GM19099 (cell line): ENCODE data around the gene FOXO3.

Source experiments
- POLR2A ChIP-seq: IDR thresholded peaks from 3 replicates; pipeline ENCODE4 v1.6.1; 2011; ENCODE audit warnings: low read depth; ENCODE audit not compliant: insufficient read length; ENCODE audit errors: extremely low read depth

FOXO3 gene

GRCh38 chr6:108560463-108561308 is at the start of gene FOXO3:
Gene FOXO3 (plus strand): TSS chr6:108560917. CDS start chr6:108561209, 292 bp downstream.
- TF ChIP-seq POLR2A, result peak; percentile 79

GRCh38 chr6:108518714-108519576 is 41.8 kb upstream of the FOXO3 start:
- TF ChIP-seq POLR2A, result no peak

- TF ChIP-seq POLR2A, result no peak
Observed at GRCh38 chr6:108521616-108522107, 39.1 kb upstream of the FOXO3 start.

GRCh38 chr6:108523697-108524096 is 37.0 kb upstream of the FOXO3 start:
- TF ChIP-seq POLR2A, result no peak

GRCh38 chr6:108524528-108525248 is 36.0 kb upstream of the FOXO3 start:
- TF ChIP-seq POLR2A, result no peak

GRCh38 chr6:108526739-108527174 is 34.0 kb upstream of the FOXO3 start:
- no peak for TF ChIP-seq POLR2A

GRCh38 chr6:108528878-108529277 is 31.8 kb upstream of the FOXO3 start:
- no peak for TF ChIP-seq POLR2A

GRCh38 chr6:108531332-108531731 is 29.4 kb upstream of the FOXO3 start:
- TF ChIP-seq POLR2A, result no peak

- no peak for TF ChIP-seq POLR2A
Observed at GRCh38 chr6:108535114-108535742, 25.5 kb upstream of the FOXO3 start.

GRCh38 chr6:108541843-108542759 is 18.6 kb upstream of the FOXO3 start:
- TF ChIP-seq POLR2A, result no peak

- TF ChIP-seq POLR2A, result no peak
Observed at GRCh38 chr6:108543175-108543940, 17.4 kb upstream of the FOXO3 start.

- TF ChIP-seq POLR2A, result no peak
Observed at GRCh38 chr6:108544606-108545005, 16.1 kb upstream of the FOXO3 start.

GRCh38 chr6:108546079-108547049 is 14.4 kb upstream of the FOXO3 start:
- no peak for TF ChIP-seq POLR2A
